Adrenal gland (tissue), 12 donors: ENCODE results near the gene CLTC. TPM values are rescaled to one million over a fixed set of nuclear protein-coding genes. Genes with fewer than 3 reads are reported as not detected.

Source experiments
- DNase-seq, 7 donors: peaks; one replicate each; pipeline ENCODE4 v3.0.0-alpha.2; 2019 to 2020
- H3K27ac ChIP-seq, 5 donors: fragments of 200-600 bp; sonication (generic) in 4 of 5; 1 replicate in 3 of 5; 2 replicates in 2 of 5; pipeline versions ENCODE4 v1.5.1 to v1.8.0; 2016 to 2020; ENCODE audit warnings: mild to moderate bottlenecking in 1 of 5
- H3K27me3 ChIP-seq: fragments of 200-600 bp; 2 replicates; pipeline ENCODE4 v1.8.0; 2021
- H3K36me3 ChIP-seq, 2 donors: fragments of 200-600 bp; replicated peaks in 1 of 2; 1 replicate in 1 of 2; 2 replicates in 1 of 2; pipeline versions ENCODE4 v1.5.1 to v1.8.0; 2018 to 2022
- H3K4me1 ChIP-seq, 2 donors: fragments of 200-600 bp; replicated peaks in 1 of 2; 1 replicate in 1 of 2; 2 replicates in 1 of 2; pipeline versions ENCODE4 v1.5.1 to v1.8.0; 2018 to 2021
- H3K4me3 ChIP-seq, 4 donors: fragments of 200-600 bp; sonication (generic) in 3 of 4; one replicate each; pipeline ENCODE4 v1.5.1; 2016 to 2018
- H3K9me3 ChIP-seq, 3 donors: fragments of 200-600 bp; sonication (generic) in 1 of 3; replicated peaks in 1 of 3; 1 replicate in 2 of 3; 2 replicates in 1 of 3; pipeline versions ENCODE4 v1.5.1 to v1.8.0; 2016 to 2021
- POLR2A ChIP-seq, 2 donors: fragments of 450-650 bp; IDR thresholded peaks; one replicate each; pipeline ENCODE4 v1.6.1; 2017; ENCODE audit warnings: antibody characterized with exemption in 2 of 2, mild to moderate bottlenecking in 2 of 2, moderate library complexity in 1 of 2
- WGBS, 4 donors: extraction: QIAGEN DNeasy Blood & Tissue Kit in 2 of 4; methylation state at CpG; one replicate each; pipeline versions ENCODE4 v1.1.5 to v1.1.7; 2013 to 2017; 5-methylcytosine and 5-hydroxymethylcytosine counted together
- intact Hi-C, 2 donors: fragments of 100-400 bp; cut with DNase I; formaldehyde crosslinking; loops; one replicate each; pipeline versions ENCODE4 v1.14.1 to v1.15.0; 2022 to 2023
- polyA plus RNA-seq, 3 donors: library from polyadenylated mRNA; stranded (reverse); fragments of 200-250 nt in 2 of 3; fragments of 350-450 nt in 1 of 3; fragmentation: Illumina TruSeq in 1 of 3; extraction: RNeasy Lipid Tissue Mini Kit (QIAGEN cat#74804) in 1 of 3; gene quantifications; one replicate each; pipeline ENCODE4 v1.2.3, GENCODE V29; 2013 to 2014
- total RNA-seq, 9 donors: library from RNA; depleted of rRNA in 4 of 9; stranded (reverse); fragments of >200 nt in 4 of 9; fragments of 120-200 nt in 1 of 9; fragmentation: NEBNext Ultra II Directional in 1 of 9; extraction: Animal tissue kit (Norgen Biotek cat#: 25700) in 1 of 9; gene quantifications; one replicate each; pipeline versions ENCODE4 v1.1.0 to v1.2.4, GENCODE V29; 2013 to 2023
- TF ChIP-seq, protein P1 (sequence below), 6 experiments: fragments of 450-650 bp in 4 of 6; fragments of 200-600 bp in 2 of 6; sonication (generic) in 1 of 6; IDR thresholded peaks; 1 replicate in 5 of 6; 2 replicates in 1 of 6; pipeline versions ENCODE4 v1.5.1 to v1.8.0; 2016 to 2021; ENCODE audit warnings: antibody characterized with exemption in 6 of 6, mild to moderate bottlenecking in 2 of 6, moderate library complexity in 1 of 6
- donor health status: healthy with polysubstance abuse.
- donor health status: Bipolar disorder and iron deficiency.
- donor health status: DM: yes; HTN: yes; CAD: no.
- donor health status: DM: no; HTN: no; CAD: no.
- donor health status: DM: no; HTN: no; CAD: no.
- donor health status: DM: yes; HTN: yes; CAD: no.

CLTC gene
- total and polyA plus RNA-seq, 12 donors: 40.2 to 393 (median 267) TPM

DNA sequence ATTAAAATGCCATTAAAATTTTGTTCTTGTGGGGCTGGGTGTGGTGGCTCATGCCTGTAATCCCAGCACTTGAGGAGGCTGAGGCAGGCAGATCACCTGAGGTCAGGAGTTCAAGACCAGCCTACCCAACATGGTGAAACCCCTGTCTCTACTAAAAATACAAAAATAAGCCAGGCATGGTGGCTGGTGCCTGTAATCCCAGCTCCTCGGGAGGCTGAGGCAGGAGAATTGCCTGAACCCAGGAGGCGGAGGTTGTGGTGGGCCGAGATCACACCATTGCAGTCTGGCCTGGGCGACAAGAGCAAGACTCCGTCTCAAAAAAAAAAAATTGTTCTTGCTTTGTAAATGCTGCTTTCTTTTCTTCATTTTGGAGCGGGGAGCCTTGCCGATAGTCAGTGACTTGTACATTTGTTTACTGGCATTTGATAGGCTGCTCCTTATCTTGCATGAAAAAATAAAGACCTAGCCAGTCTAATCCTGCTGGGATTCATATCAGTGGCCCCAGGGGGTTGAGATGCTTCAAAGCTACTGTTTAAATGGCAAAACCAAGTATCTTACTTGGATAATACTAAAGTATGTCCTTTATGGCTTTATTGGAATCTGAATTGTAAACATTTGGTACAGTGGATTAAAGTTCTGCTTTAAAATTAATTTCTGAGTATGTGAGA is 3.3 kb upstream of the CLTC start:
- Histone ChIP-seq H3K4me1 (peaks cover 2 to 14% of the 10 kb centered on the region in 2 donors), H3K27ac (no peak overlapping the region), H3K9me3 (no peaks in the 10 kb centered on the region), H3K36me3 (no peaks in the 10 kb centered on the region), H3K4me3 (no peak overlapping the region), H3K27me3 (no peaks in the 10 kb centered on the region)
- TF ChIP-seq POLR2A (IDR thresholded peaks at IDR 0.05): no peak
- TF ChIP-seq, protein P1, sequence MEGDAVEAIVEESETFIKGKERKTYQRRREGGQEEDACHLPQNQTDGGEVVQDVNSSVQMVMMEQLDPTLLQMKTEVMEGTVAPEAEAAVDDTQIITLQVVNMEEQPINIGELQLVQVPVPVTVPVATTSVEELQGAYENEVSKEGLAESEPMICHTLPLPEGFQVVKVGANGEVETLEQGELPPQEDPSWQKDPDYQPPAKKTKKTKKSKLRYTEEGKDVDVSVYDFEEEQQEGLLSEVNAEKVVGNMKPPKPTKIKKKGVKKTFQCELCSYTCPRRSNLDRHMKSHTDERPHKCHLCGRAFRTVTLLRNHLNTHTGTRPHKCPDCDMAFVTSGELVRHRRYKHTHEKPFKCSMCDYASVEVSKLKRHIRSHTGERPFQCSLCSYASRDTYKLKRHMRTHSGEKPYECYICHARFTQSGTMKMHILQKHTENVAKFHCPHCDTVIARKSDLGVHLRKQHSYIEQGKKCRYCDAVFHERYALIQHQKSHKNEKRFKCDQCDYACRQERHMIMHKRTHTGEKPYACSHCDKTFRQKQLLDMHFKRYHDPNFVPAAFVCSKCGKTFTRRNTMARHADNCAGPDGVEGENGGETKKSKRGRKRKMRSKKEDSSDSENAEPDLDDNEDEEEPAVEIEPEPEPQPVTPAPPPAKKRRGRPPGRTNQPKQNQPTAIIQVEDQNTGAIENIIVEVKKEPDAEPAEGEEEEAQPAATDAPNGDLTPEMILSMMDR (IDR thresholded peaks at IDR 0.05): no peak
- WGBS, 4 donors: 94 to 97% (median 95%) methylated on average over 7 of the region's 7 CpGs
- no peak for DNase-seq
- intact Hi-C loops: no loop called here

DNA sequence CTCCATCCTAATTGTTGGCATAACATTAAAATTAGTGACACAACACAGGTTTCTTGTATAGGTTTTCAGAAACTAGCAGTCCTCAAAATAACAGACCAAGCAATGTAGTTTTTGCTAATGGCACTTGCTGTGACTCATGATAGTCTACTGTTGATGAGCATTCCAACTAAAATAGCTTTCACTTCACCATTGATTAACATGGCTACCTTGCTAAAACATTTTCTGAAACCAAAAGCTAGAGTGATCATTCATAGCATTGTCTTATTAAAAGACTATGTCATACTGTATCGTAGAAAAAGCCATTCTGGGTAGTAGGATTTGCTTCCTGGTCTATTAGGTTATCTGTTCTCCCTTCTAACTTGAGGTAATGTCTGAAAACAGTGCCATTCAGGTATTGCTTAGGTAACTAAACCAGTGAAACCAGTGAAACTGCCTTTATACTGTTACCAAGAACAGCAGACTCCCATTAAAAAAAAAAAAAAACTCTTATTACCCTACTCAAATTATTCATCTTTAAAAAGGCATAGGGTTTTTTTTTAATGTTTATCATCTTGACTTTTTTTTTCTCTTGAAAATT is 2.5 kb upstream of the CLTC start:
- WGBS, 4 donors: 90 to 100% (median 95%) methylated on average over 1 of the region's 1 CpG
- intact Hi-C loops: no loop called here

DNA sequence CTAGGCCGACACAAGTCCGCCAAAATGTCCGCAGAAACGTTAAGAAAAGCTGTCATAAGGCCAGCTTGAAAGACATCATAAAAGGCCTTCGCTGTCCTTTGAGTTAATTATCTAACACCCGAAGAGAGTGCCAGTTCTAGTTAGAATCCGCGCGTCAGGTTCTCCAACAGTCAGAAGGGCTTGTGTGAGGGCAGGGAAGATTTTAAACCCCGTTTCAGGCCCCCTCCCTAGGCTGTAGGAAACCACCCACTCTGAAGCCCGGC is 729 bp upstream of the CLTC start:
- intact Hi-C loops: no loop called here

More for the DNA sequence above, 2.5 kb upstream of the CLTC start:
- Histone ChIP-seq H3K27ac (no peak overlapping the region), H3K4me3 (no peak overlapping the region), H3K9me3 (no peaks in the 10 kb centered on the region), H3K4me1 (peaks cover 9 to 22% of the 10 kb centered on the region in 2 donors), H3K36me3 (no peaks in the 10 kb centered on the region), H3K27me3 (no peaks in the 10 kb centered on the region)
- no peak for DNase-seq
- TF ChIP-seq, protein P1 (IDR thresholded peaks at IDR 0.05): no peak
- TF ChIP-seq POLR2A (IDR thresholded peaks at IDR 0.05): no peak

DNA sequence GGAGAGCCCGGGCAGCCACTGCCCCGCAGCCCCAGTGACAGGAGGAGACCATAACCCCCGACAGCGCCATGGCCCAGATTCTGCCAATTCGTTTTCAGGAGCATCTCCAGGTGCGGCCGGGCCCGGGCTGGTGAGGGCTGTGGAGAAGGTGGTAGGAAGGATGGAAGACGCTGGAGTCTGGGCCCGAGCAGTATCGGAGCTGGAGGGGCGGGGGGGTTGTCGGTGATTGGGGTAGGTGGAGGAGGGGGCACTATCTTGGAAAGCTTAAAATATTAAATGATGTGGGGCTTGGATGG is 317 bp downstream of the CLTC start:
- Histone ChIP-seq H3K27ac (peak overlapping the region; percentile 95 to 99 (median 99)), H3K4me3 (peak overlapping the region; percentile 73 to 99 (median 95)), H3K36me3 (no peaks in the 10 kb centered on the region), H3K4me1 (peaks cover 34 to 49% of the 10 kb centered on the region in 2 donors), H3K27me3 (no peaks in the 10 kb centered on the region), H3K9me3 (no peaks in the 10 kb centered on the region)
- WGBS, 4 donors: 0 to 1% (median 1%) methylated on average over 13 of the region's 13 CpGs; no CpG with 5 or more reads in 1 of the 4 donors
- DNase-seq: no peak
- intact Hi-C loops: no loop called here
- TF ChIP-seq, protein P1 (IDR thresholded peaks at IDR 0.05): no peak
- TF ChIP-seq POLR2A (IDR thresholded peaks at IDR 0.05): no peak

More for the DNA sequence above, 729 bp upstream of the CLTC start:
- peaks cover 26 to 39% of the 10 kb centered on the region in 2 donors for H3K4me1 ChIP-seq
- H3K27me3 ChIP-seq: no peaks in the 10 kb centered on the region
- peak overlapping the region in 3 of 4 donors; percentile 73 to 99 (median 97) for H3K4me3 ChIP-seq
- no peak for DNase-seq
- H3K9me3 ChIP-seq: no peaks in the 10 kb centered on the region
- 0 to 1% (median 0%) methylated on average over 9 to 11 of the region's 11 CpGs for WGBS, 4 donors
- H3K27ac ChIP-seq: peak overlapping the region; percentile 95 to 99 (median 99)
- TF ChIP-seq, protein P1 (IDR thresholded peaks at IDR 0.05): no peak
- TF ChIP-seq POLR2A (IDR thresholded peaks at IDR 0.05): peak in 1 of 2 donors; percentile 97
- H3K36me3 ChIP-seq: no peaks in the 10 kb centered on the region
